HEK293T (cell line): ENCODE measurements around the gene TUBA4A.

Experiments
- CTCF ChIA-PET: fragments of 350-600 bp; formaldehyde crosslinking; extraction: SDS; loops from one replicate; lab custom pipeline; 2021; ENCODE audit warnings: antibody characterized with exemption, inconsistent platforms; lab: Yijun Ruan, JAX
- POLR2A ChIA-PET: fragments of 350-600 bp; formaldehyde crosslinking; extraction: SDS; loops from one replicate; lab custom pipeline; 2020; ENCODE audit warnings: antibody characterized with exemption, inconsistent platforms; lab: Yijun Ruan, JAX
- DNase-seq: peaks from one replicate; pipeline ENCODE4 v3.0.0; 2012; ENCODE audit warnings: mixed read lengths; ENCODE audit errors: extremely low spot score
- ARNT ChIP-seq: fragments of 450-650 bp; IDR thresholded peaks from 2 replicates; pipeline ENCODE4 v1.6.1; 2017; ENCODE audit warnings: mild to moderate bottlenecking
- BHLHE40 ChIP-seq: fragments of 450-650 bp; IDR thresholded peaks from 2 replicates; pipeline ENCODE4 v1.6.1; 2016; ENCODE audit warnings: mild to moderate bottlenecking, moderate library complexity, borderline replicate concordance
- ELF4 ChIP-seq: fragments of 450-650 bp; IDR thresholded peaks from 2 replicates; pipeline ENCODE4 v1.6.1; 2017; ENCODE audit warnings: antibody characterized with exemption
- FOXA1 ChIP-seq: fragments of 450-650 bp; IDR thresholded peaks from 2 replicates; pipeline ENCODE4 v1.6.1; 2016; ENCODE audit warnings: mild to moderate bottlenecking
- FOXK2 ChIP-seq: fragments of 450-650 bp; IDR thresholded peaks from 2 replicates; pipeline ENCODE4 v1.6.1; 2016; ENCODE audit warnings: mild to moderate bottlenecking
- HDGF ChIP-seq: fragments of 450-650 bp; IDR thresholded peaks from 2 replicates; pipeline ENCODE4 v1.6.1; 2017; ENCODE audit warnings: antibody characterized with exemption, borderline replicate concordance
- L3MBTL2 ChIP-seq: fragments of 450-650 bp; conservative IDR thresholded peaks from 2 replicates; pipeline ENCODE4 v1.6.1; 2016; ENCODE audit warnings: mild to moderate bottlenecking
- LEF1 ChIP-seq: fragments of 450-650 bp; IDR thresholded peaks from 2 replicates; pipeline ENCODE4 v1.6.1; 2017; ENCODE audit warnings: mild to moderate bottlenecking, borderline replicate concordance
- NFRKB ChIP-seq: fragments of 450-650 bp; IDR thresholded peaks from 2 replicates; pipeline ENCODE4 v1.6.1; 2016; ENCODE audit warnings: mild to moderate bottlenecking, moderate library complexity
- SP1 ChIP-seq: fragments of 450-650 bp; IDR thresholded peaks from 2 replicates; pipeline ENCODE4 v1.6.1; 2017
- SUZ12 ChIP-seq: fragments of 450-650 bp; IDR thresholded peaks from 2 replicates; pipeline ENCODE4 v1.6.1; 2016; ENCODE audit warnings: mild to moderate bottlenecking
- TARDBP ChIP-seq: fragments of 450-650 bp; IDR thresholded peaks from 2 replicates; pipeline ENCODE4 v1.6.1; 2016
- ZNF384 ChIP-seq: fragments of 450-650 bp; IDR thresholded peaks from 2 replicates; pipeline ENCODE4 v1.6.1; 2016
- TF ChIP-seq, protein P1 (sequence below): fragments of 450-650 bp; IDR thresholded peaks from 2 replicates; pipeline ENCODE4 v1.6.1; 2016

Gene TUBA4A

DNA sequence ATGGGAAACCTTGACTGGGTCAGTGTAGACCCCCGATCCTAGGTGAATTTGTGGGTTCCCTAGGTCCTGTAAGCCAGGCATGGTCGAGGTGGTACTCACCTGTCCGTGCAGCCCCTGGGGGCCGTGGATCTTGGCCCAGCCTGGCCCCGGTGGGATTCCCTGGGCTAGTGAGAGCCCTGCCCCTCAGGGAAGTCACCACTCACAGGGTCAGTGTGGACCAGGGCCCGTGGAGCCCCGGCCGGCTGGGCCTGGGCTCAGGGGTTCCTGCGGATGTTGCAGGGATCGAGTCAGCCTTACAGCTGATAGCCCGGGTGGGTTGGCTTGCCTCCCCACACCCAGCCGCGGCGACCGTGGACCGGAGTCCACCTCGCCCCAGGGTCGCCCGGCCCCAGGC lies 24.8 kb downstream of the TUBA4A start:
- CTCF ChIA-PET, result interaction anchor here (0.5 to 1.5 kb wide), 3 partner anchors 10 to 66 kb away, joined by 3 to 4 read pairs (median 3); no protein-coding TSS in a partner anchor
- TF ChIP-seq BHLHE40 (no peak), SUZ12 (no peak), L3MBTL2 (no peak), LEF1 (no peak), TARDBP (no peak), FOXA1 (no peak)
- DNase-seq, result no peak
- POLR2A ChIA-PET, result interaction anchor here (1.2 to 2.7 kb wide), 6 partner anchors 9 to 66 kb away, joined by 3 to 27 read pairs (median 8); partner anchors contain the start of genes ABCB6, CNPPD1, GLB1L and STK16

DNA sequence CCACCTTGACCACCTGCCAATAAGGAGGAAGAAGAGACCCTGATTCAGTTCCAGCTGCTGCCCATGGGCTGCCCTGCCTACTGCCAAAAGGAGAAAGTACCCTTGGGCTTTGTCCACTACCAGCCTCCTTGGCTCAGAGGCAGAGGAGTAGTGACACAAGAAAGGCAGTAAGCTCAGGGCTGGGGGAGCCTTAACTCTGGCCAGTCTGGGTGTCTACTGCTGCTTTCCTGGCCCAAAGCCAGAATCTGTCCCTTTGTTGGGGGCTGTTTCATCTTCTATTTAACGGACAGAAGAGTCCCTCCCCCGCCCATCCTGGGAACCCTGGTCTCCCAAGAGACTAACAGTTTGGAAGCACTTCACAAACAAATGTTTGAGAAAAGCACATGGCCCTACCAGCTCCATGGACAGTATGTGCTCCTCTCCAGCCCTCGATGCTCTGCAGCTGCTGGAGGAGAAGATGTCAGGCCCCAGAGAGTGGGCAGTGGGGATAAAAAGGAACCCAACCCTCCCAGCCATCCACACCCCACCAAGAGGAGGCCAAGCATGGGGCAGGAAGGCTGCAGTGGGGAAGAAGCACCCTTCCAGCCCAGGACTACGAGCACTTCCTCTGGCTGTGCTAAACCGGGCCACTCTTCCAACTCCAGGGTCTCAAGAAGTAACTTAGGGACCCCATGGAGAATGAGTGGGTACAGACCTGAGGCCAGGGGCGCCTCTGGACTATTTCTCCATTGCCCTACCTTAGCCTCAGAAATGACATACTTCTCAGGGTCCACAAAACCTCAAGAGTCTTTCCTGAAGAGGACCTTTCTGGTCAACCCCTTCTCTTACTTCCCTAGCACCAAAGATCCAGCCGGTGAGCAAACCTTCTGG lies 25.4 kb downstream of the TUBA4A start:
- TF ChIP-seq BHLHE40 (no peak), SP1 (no peak), HDGF (no peak)
- CTCF ChIA-PET, result interaction anchor here (0.5 to 1.2 kb wide), 3 partner anchors 11 to 17 kb away, joined by 3 read pairs; no protein-coding TSS in a partner anchor
- DNase-seq, result no peak
- POLR2A ChIA-PET, result interaction anchor here (1.0 to 2.7 kb wide), 5 partner anchors 9 to 67 kb away, joined by 3 to 27 read pairs (median 10); partner anchors contain the start of genes ABCB6, CNPPD1, GLB1L and STK16

GRCh38 chr2:219225350-219225749 lies 28.4 kb downstream of the TUBA4A start:
- ChIA-PET POLR2A (interaction anchor here (1.8 kb wide), 1 partner anchor 20 kb away, joined by 10 read pairs; the partner anchor contains the start of genes GLB1L and STK16), CTCF (no interaction called here)
- TF ChIP-seq NFRKB (no peak), FOXK2 (no peak)
- no peak for DNase-seq

- ChIA-PET CTCF (interaction anchor here (0.5 kb wide), 1 partner anchor 65 kb away, joined by 3 read pairs; no protein-coding TSS in a partner anchor), POLR2A (interaction anchor here (1.4 kb wide), 1 partner anchor 47 kb away, joined by 3 read pairs; the partner anchor contains the start of gene CNPPD1)
- TF ChIP-seq TARDBP (no peak), FOXK2 (no peak), LEF1 (no peak), FOXA1 (no peak), HDGF (no peak)
- TF ChIP-seq, protein P1, sequence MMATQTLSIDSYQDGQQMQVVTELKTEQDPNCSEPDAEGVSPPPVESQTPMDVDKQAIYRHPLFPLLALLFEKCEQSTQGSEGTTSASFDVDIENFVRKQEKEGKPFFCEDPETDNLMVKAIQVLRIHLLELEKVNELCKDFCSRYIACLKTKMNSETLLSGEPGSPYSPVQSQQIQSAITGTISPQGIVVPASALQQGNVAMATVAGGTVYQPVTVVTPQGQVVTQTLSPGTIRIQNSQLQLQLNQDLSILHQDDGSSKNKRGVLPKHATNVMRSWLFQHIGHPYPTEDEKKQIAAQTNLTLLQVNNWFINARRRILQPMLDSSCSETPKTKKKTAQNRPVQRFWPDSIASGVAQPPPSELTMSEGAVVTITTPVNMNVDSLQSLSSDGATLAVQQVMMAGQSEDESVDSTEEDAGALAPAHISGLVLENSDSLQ, result no peak
- DNase-seq, result no peak
Observed at GRCh38 chr2:219223831-219224610, 29.7 kb downstream of the TUBA4A start.

- no peak for TF ChIP-seq FOXK2
- no peak for DNase-seq
- POLR2A ChIA-PET, result interaction anchor here (0.9 kb wide), 1 partner anchor 16 kb away, joined by 4 read pairs; no protein-coding TSS in a partner anchor
- CTCF ChIA-PET, result no interaction called here
Observed at GRCh38 chr2:219221957-219222518, 31.7 kb downstream of the TUBA4A start.

DNA sequence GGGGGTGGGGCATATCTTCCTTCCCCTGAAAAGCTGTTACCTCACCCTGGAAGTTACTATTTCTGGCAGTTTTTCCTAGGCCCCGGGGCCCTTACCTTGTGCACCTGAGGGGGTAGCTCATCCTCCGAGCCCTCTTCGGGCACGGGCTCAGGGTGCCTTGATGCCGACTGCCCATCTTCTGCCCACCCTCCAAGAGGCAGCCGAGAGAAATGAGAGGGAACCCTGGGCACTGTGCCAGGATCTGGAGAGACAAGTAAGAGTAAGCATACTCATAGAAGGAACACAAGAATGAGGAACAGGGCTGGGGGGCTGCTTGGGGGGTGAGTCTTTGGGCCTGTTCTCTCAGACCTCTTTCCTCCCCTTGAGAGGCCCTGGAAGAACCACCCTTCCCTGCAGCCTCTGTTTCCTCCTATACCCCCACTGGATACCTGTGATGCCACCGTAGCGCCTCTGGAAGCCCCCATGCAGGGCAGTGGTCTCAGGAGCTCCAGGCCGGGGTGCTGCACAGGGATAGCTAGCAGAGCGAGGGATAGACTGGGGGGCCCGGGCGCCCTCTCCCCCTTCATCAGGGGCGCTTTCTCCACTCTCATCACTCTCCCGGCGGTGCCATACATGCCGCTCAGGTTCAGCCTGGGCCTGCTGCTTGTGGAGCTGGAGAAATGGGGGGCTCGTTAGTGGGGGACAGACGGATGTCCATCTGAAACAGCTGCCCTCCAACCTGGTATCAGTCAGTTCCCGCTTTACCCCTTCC lies 32.9 kb downstream of the TUBA4A start:
- TF ChIP-seq LEF1 (no peak), FOXK2 (no peak), ELF4 (no peak), ARNT (no peak), FOXA1 (no peak), BHLHE40 (no peak), L3MBTL2 (no peak), ZNF384 (no peak), HDGF (no peak), SP1 (no peak), TARDBP (no peak), SUZ12 (no peak)
- TF ChIP-seq, protein P1, result no peak
- no peak for DNase-seq
- CTCF ChIA-PET, result no interaction called here
- POLR2A ChIA-PET, result interaction anchor here (1.0 to 2.7 kb wide), 2 partner anchors 15 to 25 kb away, joined by 3 to 13 read pairs; partner anchors contain the start of genes GLB1L and STK16
